HG03521 (cell line): ENCODE results near the gene CHRNB1.

Experiments used
- ATAC-seq: cut with Tn5 transposase; IDR thresholded peaks from one replicate; pipeline ENCODE4 v1.9.1; 2021; ENCODE audit warnings: mild to moderate bottlenecking, moderate library complexity; ENCODE audit not compliant: unreplicated experiment

The CHRNB1 gene

GRCh38 chr17:7444682-7445618 is at the start of gene CHRNB1:
Gene CHRNB1 (plus strand): TSS chr17:7445061. CDS start chr17:7445128, 67 bp downstream.
- ATAC-seq: no peak

- no peak for ATAC-seq
Observed at GRCh38 chr17:7396147-7396546, 48.7 kb upstream of the CHRNB1 start.

- no peak for ATAC-seq
Observed at GRCh38 chr17:7398612-7399011, 46.2 kb upstream of the CHRNB1 start.

GRCh38 chr17:7403043-7403726 is 41.7 kb upstream of the CHRNB1 start:
- ATAC-seq: no peak

- ATAC-seq: no peak
Observed at GRCh38 chr17:7403727-7403976, 41.2 kb upstream of the CHRNB1 start.

- ATAC-seq: peak; percentile 98
Observed at GRCh38 chr17:7403977-7404736, 40.7 kb upstream of the CHRNB1 start, which contains the start of gene TMEM256. Gene TMEM256 (minus strand): TSS chr17:7404097. CDS start chr17:7404084, 13 bp downstream.

- peak; percentile 6 for ATAC-seq
Observed at GRCh38 chr17:7404737-7405349, 40.0 kb upstream of the CHRNB1 start.

- no peak for ATAC-seq
Observed at GRCh38 chr17:7405350-7406234, 39.3 kb upstream of the CHRNB1 start.

- no peak for ATAC-seq
Observed at GRCh38 chr17:7406235-7406825, 38.5 kb upstream of the CHRNB1 start.

GRCh38 chr17:7407082-7407481 is 37.8 kb upstream of the CHRNB1 start:
- no peak for ATAC-seq

GRCh38 chr17:7407485-7408251 is 37.2 kb upstream of the CHRNB1 start, which contains the start of gene NLGN2:
Gene NLGN2 (plus strand): TSS chr17:7407845. CDS start chr17:7408256, 411 bp downstream.
- ATAC-seq: no peak

GRCh38 chr17:7408252-7408727 is 36.6 kb upstream of the CHRNB1 start:
- ATAC-seq: no peak

- no peak for ATAC-seq
Observed at GRCh38 chr17:7408863-7409262, 36.0 kb upstream of the CHRNB1 start.

GRCh38 chr17:7409716-7410115 is 35.1 kb upstream of the CHRNB1 start:
- ATAC-seq: no peak

- ATAC-seq: no peak
Observed at GRCh38 chr17:7410634-7411426, 34.0 kb upstream of the CHRNB1 start.

- ATAC-seq: no peak
Observed at GRCh38 chr17:7411427-7411750, 33.5 kb upstream of the CHRNB1 start.

- no peak for ATAC-seq
Observed at GRCh38 chr17:7413346-7413985, 31.4 kb upstream of the CHRNB1 start.
